ENCODE measurements around the gene PFKL.

DNA sequence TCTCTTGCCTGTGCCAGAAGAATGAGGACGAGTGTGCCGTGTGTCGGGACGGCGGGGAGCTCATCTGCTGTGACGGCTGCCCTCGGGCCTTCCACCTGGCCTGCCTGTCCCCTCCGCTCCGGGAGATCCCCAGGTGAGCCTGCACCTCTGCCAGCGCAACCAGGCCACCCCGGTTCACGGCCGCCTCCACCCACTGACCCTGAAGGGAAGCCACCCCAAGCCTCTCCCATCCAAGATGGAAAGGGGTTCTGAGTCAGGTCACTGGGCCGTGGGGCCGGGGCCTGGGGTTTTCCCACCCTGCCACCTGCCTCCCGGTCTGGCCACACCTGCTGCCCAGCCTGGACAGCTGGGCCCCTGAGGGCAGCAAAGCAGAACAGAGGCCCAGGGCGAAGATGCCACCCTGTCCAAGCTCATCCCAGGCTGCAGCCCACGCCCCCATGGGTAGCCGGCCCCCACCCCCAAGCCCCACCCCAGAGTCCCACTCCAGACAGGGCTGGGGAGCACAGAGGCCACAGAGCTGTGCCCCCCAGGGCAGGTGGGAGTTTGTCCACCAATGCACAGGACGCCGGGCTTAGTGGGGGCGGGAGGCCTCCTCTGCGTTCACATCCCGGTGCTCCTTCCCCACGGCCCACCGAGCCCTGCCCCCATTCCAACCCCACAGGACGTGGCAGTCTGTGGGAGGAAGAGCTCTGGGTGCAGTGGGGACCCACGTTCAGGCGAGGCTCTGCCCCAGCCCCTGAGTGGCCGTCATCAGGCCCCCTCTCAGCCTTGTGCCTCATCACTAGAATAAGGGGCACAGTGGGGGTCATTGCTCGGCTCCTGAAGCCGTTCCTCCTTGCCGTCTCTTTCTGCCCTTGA is 8.5 kb upstream of the PFKL start:
- TF ChIP-seq YY1 (IDR thresholded peaks at IDR 0.05; ENCODE audit: insufficient read depth, insufficient read length) (no peak), SUZ12 (IDR thresholded peaks at IDR 0.05; ENCODE audit: extremely low read depth, insufficient read depth, insufficient read length) (no peak), ZNF274 (IDR thresholded peaks at IDR 0.05; ENCODE audit: low read depth, low read length) (no peak)
